GM19438 (cell line): ENCODE data around the gene CCDC146.
"Not testable (repeated sequence)": the region's sequence is repeated elsewhere in the genome, so short reads cannot be mapped to it uniquely, and the experiment has no call there.

Experiments
- ATAC-seq: cut with Tn5 transposase; IDR thresholded peaks from one replicate; pipeline ENCODE4 v1.9.1; 2021; ENCODE audit warnings: low read depth; ENCODE audit not compliant: unreplicated experiment

CCDC146 gene, protein sequence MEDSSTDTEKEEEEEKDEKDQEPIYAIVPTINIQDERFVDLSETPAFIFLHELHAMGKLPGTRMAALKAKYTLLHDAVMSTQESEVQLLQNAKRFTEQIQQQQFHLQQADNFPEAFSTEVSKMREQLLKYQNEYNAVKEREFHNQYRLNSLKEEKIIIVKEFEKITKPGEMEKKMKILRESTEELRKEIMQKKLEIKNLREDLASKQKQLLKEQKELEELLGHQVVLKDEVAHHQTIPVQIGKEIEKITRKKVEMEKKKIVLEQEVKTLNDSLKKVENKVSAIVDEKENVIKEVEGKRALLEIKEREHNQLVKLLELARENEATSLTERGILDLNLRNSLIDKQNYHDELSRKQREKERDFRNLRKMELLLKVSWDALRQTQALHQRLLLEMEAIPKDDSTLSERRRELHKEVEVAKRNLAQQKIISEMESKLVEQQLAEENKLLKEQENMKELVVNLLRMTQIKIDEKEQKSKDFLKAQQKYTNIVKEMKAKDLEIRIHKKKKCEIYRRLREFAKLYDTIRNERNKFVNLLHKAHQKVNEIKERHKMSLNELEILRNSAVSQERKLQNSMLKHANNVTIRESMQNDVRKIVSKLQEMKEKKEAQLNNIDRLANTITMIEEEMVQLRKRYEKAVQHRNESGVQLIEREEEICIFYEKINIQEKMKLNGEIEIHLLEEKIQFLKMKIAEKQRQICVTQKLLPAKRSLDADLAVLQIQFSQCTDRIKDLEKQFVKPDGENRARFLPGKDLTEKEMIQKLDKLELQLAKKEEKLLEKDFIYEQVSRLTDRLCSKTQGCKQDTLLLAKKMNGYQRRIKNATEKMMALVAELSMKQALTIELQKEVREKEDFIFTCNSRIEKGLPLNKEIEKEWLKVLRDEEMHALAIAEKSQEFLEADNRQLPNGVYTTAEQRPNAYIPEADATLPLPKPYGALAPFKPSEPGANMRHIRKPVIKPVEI

DNA sequence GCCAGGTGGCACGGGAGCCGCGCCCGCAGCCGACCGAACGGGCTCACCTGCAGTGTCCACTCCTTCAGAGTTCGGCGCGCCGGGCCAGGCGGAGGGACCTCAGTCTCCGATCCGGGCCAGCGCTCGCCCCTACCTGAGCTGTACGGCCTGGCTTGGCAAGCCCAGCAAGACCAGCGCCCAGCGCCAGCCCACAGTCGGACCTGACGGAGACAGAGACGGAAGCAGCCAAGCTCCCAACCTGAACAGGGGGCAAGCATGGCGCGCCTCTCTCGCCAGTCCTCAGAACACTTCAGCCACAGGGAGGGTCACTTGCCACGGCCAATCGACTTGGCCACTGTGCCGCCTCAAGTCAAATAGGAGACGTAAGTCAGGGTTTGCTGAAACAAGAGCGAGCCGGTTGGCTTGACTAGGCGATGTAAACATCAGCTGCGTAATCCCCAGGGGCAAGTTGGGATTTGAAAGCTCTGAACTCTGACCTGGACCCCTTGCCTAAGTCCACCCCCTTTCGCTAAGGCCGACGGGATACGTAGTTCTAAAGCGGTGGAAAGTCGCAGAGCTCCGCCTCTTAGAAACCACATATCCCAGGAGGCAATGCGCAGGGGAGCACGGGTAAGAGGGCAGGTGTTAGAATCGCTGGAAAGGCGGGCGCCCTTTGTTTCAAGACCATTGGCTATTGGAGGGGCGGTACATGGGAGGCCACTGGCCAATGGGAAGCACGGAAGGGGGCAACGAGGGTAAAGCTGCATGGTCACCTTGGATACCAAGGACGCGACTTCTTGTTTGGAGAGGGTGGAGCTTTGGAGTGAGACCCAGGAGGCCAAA is at the start of gene CCDC146:
Gene CCDC146 (plus strand): TSS at position 756 of the 822 bp plus-strand sequence. CDS start 45,054 bp downstream, outside the sequence.
- peak; percentile 99 for ATAC-seq

GRCh38 chr7:77074786-77075396 is 47.5 kb upstream of the CCDC146 start:
- ATAC-seq: not testable (repeated sequence)

DNA sequence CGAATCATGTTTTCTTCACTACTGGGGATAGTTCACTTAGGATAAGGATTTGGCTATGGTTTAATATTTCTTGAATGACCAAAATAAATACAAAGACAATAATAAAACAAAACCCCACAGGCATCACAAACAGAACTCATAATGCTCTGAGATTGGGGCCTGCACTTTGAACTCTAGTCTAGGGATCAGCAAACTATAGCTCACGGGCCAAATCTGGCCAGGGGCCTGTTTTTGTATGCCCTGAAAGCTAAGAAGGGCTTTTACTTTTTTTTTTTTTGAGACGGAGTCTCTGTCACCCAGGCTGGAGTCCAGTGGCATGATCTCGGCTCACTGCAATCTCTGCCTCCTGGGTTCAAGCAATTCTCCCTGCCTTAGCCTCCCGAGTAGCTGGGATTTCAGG is 45.4 kb upstream of the CCDC146 start:
- ATAC-seq: not testable (repeated sequence)

GRCh38 chr7:77079112-77079511 is 43.3 kb upstream of the CCDC146 start:
- not testable (repeated sequence) for ATAC-seq

- not testable (repeated sequence) for ATAC-seq
These were observed 42.8 kb upstream of the CCDC146 start for GRCh38 chr7:77079624-77080023.

GRCh38 chr7:77080236-77080635 is 42.2 kb upstream of the CCDC146 start:
- not testable (repeated sequence) for ATAC-seq

DNA sequence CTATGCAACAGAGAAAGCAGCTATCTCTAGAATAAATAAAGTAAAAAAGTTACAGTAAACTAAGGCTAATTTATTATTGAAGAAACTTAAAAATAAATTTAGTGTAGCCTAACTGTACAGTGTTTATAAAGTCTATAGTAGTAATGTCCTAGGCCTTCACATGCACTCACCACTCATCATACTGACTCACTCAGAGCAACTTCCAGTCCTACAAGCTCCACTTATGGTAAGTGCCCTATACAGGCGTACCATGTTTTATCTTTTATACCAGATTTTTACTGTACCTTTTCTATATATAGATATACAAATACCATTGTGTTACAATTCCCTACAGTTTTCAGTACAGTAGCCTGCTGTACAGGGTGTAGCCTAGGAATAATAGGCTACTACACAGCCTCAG is 40.2 kb upstream of the CCDC146 start:
- ATAC-seq: not testable (repeated sequence)

- not testable (repeated sequence) for ATAC-seq
These were observed 30.1 kb upstream of the CCDC146 start for GRCh38 chr7:77092301-77092700.

- not testable (repeated sequence) for ATAC-seq
These were observed 21.9 kb upstream of the CCDC146 start for GRCh38 chr7:77100501-77100900.

- not testable (repeated sequence) for ATAC-seq
These were observed 21.2 kb upstream of the CCDC146 start for GRCh38 chr7:77101187-77101586.

DNA sequence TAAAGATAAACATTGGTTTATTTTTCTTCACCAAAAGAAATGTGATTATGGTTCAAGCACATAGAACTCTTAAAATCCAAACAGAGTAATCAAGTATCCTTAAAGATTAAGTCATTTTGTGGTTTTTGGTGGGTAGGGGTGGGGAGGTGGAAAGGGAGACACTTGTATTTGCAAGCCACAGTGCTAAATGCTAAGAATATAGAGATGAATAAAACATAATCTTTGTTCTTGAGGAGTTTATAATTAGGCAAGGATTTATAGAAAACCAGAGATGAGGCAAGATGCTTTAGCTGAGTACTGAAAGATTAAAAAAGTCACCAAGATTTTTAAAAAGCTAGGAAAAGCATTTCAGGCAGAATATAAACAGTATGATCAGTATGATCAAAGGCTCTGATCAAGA is 19.7 kb upstream of the CCDC146 start:
- not testable (repeated sequence) for ATAC-seq

DNA sequence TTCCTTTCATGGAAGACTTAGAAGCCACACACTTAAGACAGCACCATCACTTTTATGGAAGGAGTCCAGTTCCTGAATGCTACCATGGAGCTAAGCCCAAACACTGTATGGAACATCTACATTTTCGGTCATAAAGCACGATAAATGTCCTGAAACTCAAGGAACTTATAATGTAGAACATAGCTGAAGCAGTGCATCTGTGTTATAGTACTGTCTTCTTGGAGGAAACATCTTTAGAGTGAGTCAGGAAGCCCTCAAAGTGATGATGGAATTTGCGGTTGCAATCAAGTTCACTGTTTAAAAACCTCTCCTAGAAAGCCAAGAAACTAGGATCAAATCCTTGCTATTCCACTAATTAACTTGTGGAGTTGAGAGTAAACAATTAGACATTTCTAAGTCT is 16.5 kb upstream of the CCDC146 start:
- ATAC-seq: not testable (repeated sequence)

DNA sequence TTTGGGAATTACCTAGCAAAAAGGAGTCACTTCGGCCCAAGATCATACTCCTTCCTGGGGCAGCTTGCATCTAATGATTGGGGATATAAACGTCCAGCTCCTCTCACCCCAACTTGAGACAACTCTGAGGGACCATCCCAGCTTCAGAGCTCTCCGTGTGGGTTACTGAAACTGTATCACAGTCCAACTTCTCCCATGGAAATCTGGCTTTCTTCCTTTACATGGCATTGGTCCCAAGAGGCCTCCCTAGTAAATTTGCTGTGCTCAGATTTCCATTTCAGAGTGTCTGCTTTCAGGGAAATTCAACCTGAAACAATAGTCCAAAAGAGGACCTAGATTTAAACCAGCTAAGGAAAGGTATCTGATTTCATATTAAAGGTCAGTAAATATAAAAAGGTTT is 14.8 kb upstream of the CCDC146 start:
- not testable (repeated sequence) for ATAC-seq

DNA sequence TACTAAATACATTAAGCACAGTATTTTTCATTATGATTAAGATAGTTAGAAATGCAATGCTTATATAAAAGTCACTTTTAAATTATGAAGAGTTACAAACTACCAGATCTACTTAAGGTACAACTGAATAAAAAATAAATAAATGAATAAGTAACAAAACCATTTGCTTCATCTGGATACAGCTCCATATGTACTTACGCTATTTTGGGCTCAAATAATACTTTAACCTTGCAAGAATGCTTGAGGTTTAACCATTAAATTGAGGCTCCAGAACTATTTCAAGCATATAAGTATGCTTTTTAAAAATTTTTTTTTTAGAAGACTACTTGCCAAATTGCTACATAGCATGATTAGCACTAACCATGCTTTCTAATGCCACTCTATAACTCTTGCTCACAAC is 14.1 kb upstream of the CCDC146 start:
- not testable (repeated sequence) for ATAC-seq

DNA sequence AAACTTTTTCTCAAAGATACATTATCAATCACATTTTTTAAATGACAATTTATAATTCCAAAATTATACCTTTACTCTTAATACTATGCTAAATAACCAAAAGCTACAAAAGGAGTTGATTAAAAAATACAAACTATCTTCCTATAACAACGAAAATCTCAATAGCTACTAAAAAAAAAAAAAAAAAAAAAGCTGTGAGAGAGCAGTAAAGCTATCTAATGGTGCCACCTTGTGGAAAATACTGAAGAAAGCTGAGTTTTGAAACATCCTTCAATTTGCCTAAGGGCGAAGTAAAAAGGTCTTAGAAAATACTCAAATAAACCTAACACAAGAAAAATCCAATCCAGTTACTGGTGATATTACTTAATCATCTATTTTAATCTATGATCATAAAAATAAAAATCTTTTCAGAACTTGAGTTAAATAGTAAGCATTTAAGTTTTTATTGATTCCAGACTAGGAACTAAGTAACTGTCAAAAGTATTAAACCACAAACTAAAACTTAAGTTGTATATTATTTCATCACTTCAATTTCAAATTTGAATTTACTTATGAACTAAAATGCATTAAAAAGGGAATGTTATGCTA is 9.6 kb upstream of the CCDC146 start:
- not testable (repeated sequence) for ATAC-seq

DNA sequence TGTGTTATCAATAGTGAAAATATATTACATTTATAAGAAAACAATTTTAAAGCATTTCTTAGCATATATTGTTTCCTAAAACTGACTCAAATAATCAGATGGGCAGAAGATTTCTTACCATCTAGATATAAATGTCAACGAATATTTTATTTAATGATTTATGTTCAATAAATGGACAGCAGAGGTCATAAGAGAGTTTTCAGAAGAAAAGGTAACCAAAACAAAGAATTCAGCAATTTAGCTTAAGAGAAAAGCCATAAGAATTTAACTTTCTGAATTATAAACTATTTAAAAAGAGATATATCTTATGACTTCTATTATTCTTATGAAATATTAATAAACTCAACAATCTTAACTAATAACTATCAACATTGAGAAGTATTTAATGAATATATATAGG is 3.1 kb downstream of the CCDC146 start:
- not testable (repeated sequence) for ATAC-seq

DNA sequence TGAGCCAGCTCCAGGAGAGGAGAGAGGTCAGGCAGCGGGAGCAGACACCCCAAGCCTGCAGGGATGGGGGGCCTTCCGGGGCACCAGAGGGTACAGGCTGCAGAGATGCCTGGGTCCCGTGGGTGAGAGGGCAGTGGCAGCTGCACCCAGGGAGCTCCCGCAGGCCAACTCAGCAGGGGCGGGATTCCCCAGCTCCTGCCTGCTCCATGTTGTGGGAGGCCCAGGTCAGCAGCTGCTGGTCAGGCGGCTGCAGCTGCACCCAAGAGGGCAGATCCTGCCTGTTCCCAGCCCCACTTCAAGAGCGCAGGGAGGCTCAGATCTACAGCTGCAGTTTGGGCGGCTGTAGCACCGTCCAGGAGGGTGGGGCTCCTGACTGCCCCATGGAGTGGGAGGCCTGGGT is 4.6 kb downstream of the CCDC146 start:
- ATAC-seq: not testable (repeated sequence)

GRCh38 chr7:77128582-77129410 is 6.4 kb downstream of the CCDC146 start:
- ATAC-seq: peak; percentile 78

DNA sequence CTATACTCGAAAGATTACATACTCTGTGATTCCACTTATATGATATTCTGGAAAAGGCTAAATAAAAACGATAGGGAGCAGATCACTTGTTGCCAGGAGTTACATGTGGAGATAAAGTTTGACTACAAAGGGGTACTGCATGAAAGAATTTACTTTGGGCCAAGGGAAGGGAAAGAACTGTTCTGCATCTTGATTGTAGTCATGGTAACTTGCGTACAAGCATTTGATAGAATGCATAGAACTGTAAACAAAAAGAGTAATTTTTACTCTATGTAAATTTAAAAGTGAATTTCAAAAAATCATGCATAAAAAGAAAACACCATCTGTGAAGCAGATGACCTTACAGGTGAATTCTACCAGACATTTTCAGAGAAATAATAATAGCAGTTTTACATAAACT is 9.4 kb downstream of the CCDC146 start:
- not testable (repeated sequence) for ATAC-seq
